ENCODE data around the gene DNAJB4. TPM values are rescaled to one million over a fixed set of nuclear protein-coding genes. Genes with fewer than 3 reads are reported as not detected.

Gene DNAJB4
- total and polyA plus RNA-seq, 2 of the 13 experiments (the other 11 are each of a cell fraction or from before 2014, with no cell fraction given): 4.4 to 18.6 TPM

DNA sequence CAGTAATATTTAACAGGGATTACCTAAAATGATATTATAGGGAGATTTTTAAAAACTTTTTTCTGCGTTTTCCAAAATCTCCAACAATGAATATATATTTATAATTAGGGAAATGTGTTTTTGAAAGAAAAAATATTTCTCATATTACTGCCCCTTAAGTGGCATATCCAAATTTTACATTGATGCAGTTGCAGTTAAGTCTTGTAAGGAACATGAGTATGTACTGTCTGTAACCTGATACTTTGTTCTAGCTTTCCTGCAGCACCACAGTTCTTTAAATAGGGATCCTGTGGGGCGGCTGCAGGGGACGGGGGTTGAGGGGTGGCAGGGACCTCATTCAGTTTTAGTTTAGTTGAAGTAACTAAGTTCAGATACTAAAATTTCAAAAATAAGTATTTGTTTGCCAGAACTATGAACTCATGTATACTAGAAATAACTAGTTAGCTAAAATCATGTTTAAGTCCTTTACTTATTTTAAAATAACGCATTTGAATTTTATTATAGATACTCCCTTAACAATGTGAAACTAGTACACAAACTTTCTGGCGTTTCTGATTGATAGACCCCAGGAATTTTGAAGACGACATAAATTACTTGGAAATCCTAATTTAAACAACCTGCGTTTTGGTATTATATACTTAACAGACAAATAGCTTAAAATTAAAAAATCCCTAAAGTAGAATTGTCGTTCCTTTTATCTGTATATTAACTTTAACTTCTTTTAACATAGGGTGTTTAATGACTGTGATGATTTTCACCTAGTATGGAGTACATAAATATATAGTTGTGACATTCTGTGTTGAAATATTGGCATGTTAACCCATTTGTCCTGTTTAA lies 639 bp upstream of the DNAJB4 start (continued):
- TF ChIP-seq GPN1 (CRISPR knock-in tag; IDR thresholded peaks at IDR 0.05; ENCODE audit: borderline replicate concordance) (no peak), ZBTB44 (CRISPR knock-in tag; IDR thresholded peaks at IDR 0.05) (no peak), ZBTB1 (CRISPR knock-in tag; IDR thresholded peaks at IDR 0.05; ENCODE audit: borderline replicate concordance) (no peak), MTA1 (CRISPR knock-in tag; IDR thresholded peaks at IDR 0.05; ENCODE audit: borderline replicate concordance) (no peak), NAIF1 (CRISPR knock-in tag; IDR thresholded peaks at IDR 0.05; ENCODE audit: borderline replicate concordance) (no peak), MIER2 (CRISPR knock-in tag; IDR thresholded peaks at IDR 0.05) (no peak), DNMT3B (CRISPR knock-in tag; conservative IDR thresholded peaks at IDR 0.05) (no peak), RARG (CRISPR knock-in tag; IDR thresholded peaks at IDR 0.05; ENCODE audit: low read depth) (no peak), ARNT2 (CRISPR knock-in tag; IDR thresholded peaks at IDR 0.05; ENCODE audit: low read depth) (no peak), KLF6 (CRISPR knock-in tag; IDR thresholded peaks at IDR 0.05) (no peak), ZNF589 (CRISPR knock-in tag; conservative IDR thresholded peaks at IDR 0.05) (no peak), ZNF607 (CRISPR knock-in tag; IDR thresholded peaks at IDR 0.05; ENCODE audit: borderline replicate concordance) (no peak), BCLAF1 (IDR thresholded peaks at IDR 0.05) (no peak), ZNF441 (CRISPR knock-in tag; IDR thresholded peaks at IDR 0.05; ENCODE audit: borderline replicate concordance) (no peak), SP4 (CRISPR knock-in tag; IDR thresholded peaks at IDR 0.05) (no peak), HDAC6 (IDR thresholded peaks at IDR 0.05; ENCODE audit: low read depth, low read length) (no peak), YY1 (IDR thresholded peaks at IDR 0.05; ENCODE audit: insufficient read depth, insufficient replicate concordance, low read depth, low read length) (no peak), RELA (CRISPR knock-in tag; IDR thresholded peaks at IDR 0.05) (no peak)
- TF ChIP-seq, protein P1, sequence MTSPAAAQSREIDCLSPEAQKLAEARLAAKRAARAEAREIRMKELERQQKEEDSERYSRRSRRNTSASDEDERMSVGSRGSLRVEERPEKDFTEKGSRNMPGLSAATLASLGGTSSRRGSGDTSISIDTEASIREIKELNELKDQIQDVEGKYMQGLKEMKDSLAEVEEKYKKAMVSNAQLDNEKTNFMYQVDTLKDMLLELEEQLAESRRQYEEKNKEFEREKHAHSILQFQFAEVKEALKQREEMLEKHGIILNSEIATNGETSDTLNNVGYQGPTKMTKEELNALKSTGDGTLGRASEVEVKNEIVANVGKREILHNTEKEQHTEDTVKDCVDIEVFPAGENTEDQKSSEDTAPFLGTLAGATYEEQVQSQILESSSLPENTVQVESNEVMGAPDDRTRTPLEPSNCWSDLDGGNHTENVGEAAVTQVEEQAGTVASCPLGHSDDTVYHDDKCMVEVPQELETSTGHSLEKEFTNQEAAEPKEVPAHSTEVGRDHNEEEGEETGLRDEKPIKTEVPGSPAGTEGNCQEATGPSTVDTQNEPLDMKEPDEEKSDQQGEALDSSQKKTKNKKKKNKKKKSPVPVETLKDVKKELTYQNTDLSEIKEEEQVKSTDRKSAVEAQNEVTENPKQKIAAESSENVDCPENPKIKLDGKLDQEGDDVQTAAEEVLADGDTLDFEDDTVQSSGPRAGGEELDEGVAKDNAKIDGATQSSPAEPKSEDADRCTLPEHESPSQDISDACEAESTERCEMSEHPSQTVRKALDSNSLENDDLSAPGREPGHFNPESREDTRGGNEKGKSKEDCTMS (CRISPR knock-in tag; conservative IDR thresholded peaks at IDR 0.05): no peak
- TF ChIP-seq, protein P2, sequence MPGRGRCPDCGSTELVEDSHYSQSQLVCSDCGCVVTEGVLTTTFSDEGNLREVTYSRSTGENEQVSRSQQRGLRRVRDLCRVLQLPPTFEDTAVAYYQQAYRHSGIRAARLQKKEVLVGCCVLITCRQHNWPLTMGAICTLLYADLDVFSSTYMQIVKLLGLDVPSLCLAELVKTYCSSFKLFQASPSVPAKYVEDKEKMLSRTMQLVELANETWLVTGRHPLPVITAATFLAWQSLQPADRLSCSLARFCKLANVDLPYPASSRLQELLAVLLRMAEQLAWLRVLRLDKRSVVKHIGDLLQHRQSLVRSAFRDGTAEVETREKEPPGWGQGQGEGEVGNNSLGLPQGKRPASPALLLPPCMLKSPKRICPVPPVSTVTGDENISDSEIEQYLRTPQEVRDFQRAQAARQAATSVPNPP (CRISPR knock-in tag; IDR thresholded peaks at IDR 0.05): no peak
- TF ChIP-seq, protein P3, sequence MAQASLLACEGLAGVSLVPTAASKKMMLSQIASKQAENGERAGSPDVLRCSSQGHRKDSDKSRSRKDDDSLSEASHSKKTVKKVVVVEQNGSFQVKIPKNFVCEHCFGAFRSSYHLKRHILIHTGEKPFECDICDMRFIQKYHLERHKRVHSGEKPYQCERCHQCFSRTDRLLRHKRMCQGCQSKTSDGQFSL (CRISPR knock-in tag; IDR thresholded peaks at IDR 0.05): no peak
